ENCODE data around the gene STRA6.

Gene STRA6

DNA sequence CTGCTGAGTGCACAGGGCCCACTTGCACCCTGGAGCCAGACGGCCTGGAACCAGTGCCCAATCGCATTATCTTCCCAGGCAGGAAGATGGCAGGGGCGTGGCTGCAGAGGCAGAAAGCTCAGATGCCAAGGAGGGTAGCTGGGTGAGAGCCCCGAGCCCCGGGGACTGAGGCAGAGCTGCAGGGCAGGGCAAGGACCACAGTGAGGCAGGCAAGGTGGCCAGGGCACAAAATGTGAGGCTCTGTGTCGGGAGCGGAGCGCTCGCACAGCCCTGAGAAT lies 31.9 kb upstream of the STRA6 start:
- no peak for DNase-seq
- ChIA-PET CTCF (interaction anchor here (1.3 kb wide), 1 partner anchor 9 kb away, joined by 3 read pairs; no protein-coding TSS in a partner anchor), POLR2A (no interaction called here)
- Histone ChIP-seq H3K4me1 (ENCODE audit: control extremely low read depth in 1 of 4, control insufficient read depth in 4 of 4, insufficient read depth in 4 of 4, low read length in 3 of 4) (peaks cover 0 to 22% (median 7%) of the 10 kb centered on the region in 4 experiments), H3K4me3 (ENCODE audit: control insufficient read depth in 1 of 7, extremely low read depth in 1 of 7, insufficient read depth in 4 of 7, low read depth in 2 of 7, low read length in 6 of 7) (no peak overlapping the region), H3K9me3 (ENCODE audit: control extremely low read depth in 1 of 5, control insufficient read depth in 4 of 5, insufficient read depth in 2 of 5, low read depth in 1 of 5, low read length in 4 of 5) (no peaks in the 10 kb centered on the region), H3K36me3 (ENCODE audit: control insufficient read depth in 4 of 4, insufficient read depth in 4 of 4, low read length in 3 of 4) (no peaks in the 10 kb centered on the region), H3K27ac (ENCODE audit: insufficient read depth in 1 of 2, low read depth in 1 of 2, low read length in 2 of 2, poor library complexity in 1 of 2, severe bottlenecking in 2 of 2) (no peak overlapping the region), H3K27me3 (replicated peaks in 2 of 5; ENCODE audit: control insufficient read depth in 4 of 5, insufficient read depth in 5 of 5, low read length in 4 of 5) (no peaks in the 10 kb centered on the region)
- 93% methylated on average over 9 of the region's 9 CpGs for WGBS (ENCODE audit: insufficient coverage)

DNA sequence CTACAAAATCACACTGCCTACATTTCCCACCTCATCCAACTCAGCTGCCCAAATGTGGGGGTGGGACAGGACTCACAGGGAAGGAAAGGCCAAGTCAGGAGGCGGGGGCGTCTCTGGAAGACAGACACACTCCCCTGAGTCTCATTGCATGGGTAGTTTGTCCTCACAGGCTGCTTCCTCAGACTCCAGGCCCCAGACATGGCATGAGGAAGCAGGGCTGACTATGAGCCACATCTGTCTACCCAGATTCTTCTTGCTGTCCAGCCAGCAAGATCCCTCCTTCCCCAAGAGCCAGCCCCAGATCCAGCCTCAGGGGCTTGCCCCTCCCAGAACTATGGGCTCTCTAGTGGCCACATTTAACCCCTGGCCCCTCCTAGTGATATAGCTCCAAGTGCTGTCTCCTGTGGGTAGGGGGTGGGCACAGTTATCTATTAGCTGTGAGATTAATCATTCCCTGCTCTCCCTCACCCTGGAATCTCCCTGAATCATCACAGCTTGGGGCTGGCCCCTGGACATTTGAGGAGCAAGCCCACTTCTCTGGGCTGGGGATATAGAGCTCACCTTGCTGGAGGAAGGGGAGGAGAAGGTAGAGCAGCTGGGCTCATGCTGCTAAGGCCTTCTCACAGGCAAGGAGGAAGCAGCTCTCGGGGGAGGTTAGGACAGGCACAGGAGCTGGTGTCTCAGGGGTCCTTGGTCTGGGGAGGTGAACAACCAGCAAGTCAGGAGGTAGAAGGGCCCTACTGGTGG lies 31.4 kb upstream of the STRA6 start:
- CTCF ChIA-PET: interaction anchor here (0.7 to 1.3 kb wide), 3 partner anchors 10 to 88 kb away, joined by 3 read pairs; no protein-coding TSS in a partner anchor
- POLR2A ChIA-PET: no interaction called here
- no peak for DNase-seq
- no peaks in the 10 kb centered on the region for H3K9me3 ChIP-seq (ENCODE audit: control extremely low read depth in 1 of 5, control insufficient read depth in 4 of 5, insufficient read depth in 2 of 5, low read depth in 1 of 5, low read length in 4 of 5)
- no peak overlapping the region for H3K27ac ChIP-seq (ENCODE audit: insufficient read depth in 1 of 2, low read depth in 1 of 2, low read length in 2 of 2, poor library complexity in 1 of 2, severe bottlenecking in 2 of 2)
- WGBS (ENCODE audit: insufficient coverage): 97% methylated on average over 3 of the region's 3 CpGs
- no peak overlapping the region for H3K4me3 ChIP-seq (ENCODE audit: control insufficient read depth in 1 of 7, extremely low read depth in 1 of 7, insufficient read depth in 4 of 7, low read depth in 2 of 7, low read length in 6 of 7)
- H3K4me1 ChIP-seq (ENCODE audit: control extremely low read depth in 1 of 4, control insufficient read depth in 4 of 4, insufficient read depth in 4 of 4, low read length in 3 of 4): peaks cover 0 to 22% (median 6%) of the 10 kb centered on the region in 4 experiments
- no peaks in the 10 kb centered on the region for H3K27me3 ChIP-seq (replicated peaks in 2 of 5; ENCODE audit: control insufficient read depth in 4 of 5, insufficient read depth in 5 of 5, low read length in 4 of 5)
- no peaks in the 10 kb centered on the region for H3K36me3 ChIP-seq (ENCODE audit: control insufficient read depth in 4 of 4, insufficient read depth in 4 of 4, low read length in 3 of 4)

DNA sequence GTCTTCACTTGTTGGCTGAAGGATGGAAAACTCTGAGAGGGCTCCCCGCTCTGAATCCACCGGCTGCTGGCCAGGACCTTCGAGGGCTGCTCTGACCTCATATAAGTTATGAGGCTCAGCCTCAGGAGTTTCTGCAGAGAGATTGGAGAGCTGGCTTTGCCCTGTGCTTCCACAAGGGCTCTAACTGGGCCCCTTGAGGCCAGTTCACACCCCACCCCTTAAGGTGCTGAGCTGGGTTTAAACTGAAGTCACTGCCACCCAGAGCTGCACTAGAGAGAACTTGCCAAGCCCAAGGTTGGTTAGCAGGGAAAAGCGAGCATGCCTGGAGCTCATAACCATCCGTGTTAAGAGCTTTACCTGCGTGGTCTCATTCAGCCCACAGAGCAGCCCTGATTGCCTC lies 30.8 kb upstream of the STRA6 start:
- no peaks in the 10 kb centered on the region for H3K9me3 ChIP-seq (ENCODE audit: control extremely low read depth in 1 of 5, control insufficient read depth in 4 of 5, insufficient read depth in 2 of 5, low read depth in 1 of 5, low read length in 4 of 5)
- H3K27me3 ChIP-seq (replicated peaks in 2 of 5; ENCODE audit: control insufficient read depth in 4 of 5, insufficient read depth in 5 of 5, low read length in 4 of 5): peaks cover 0 to 4% (median 0%) of the 10 kb centered on the region in 5 experiments
- H3K4me1 ChIP-seq (ENCODE audit: control extremely low read depth in 1 of 4, control insufficient read depth in 4 of 4, insufficient read depth in 4 of 4, low read length in 3 of 4): peaks cover 0 to 22% (median 6%) of the 10 kb centered on the region in 4 experiments
- CTCF ChIA-PET: interaction anchor here (1.1 to 1.3 kb wide), 2 partner anchors 11 to 89 kb away, joined by 3 read pairs; no protein-coding TSS in a partner anchor
- H3K27ac ChIP-seq (ENCODE audit: insufficient read depth in 1 of 2, low read depth in 1 of 2, low read length in 2 of 2, poor library complexity in 1 of 2, severe bottlenecking in 2 of 2): no peak overlapping the region
- no peak for DNase-seq
- POLR2A ChIA-PET: no interaction called here
- 97% methylated on average over 6 of the region's 6 CpGs for WGBS (ENCODE audit: insufficient coverage)
- no peaks in the 10 kb centered on the region for H3K36me3 ChIP-seq (ENCODE audit: control insufficient read depth in 4 of 4, insufficient read depth in 4 of 4, low read length in 3 of 4)
- H3K4me3 ChIP-seq (ENCODE audit: control insufficient read depth in 1 of 7, extremely low read depth in 1 of 7, insufficient read depth in 4 of 7, low read depth in 2 of 7, low read length in 6 of 7): no peak overlapping the region

DNA sequence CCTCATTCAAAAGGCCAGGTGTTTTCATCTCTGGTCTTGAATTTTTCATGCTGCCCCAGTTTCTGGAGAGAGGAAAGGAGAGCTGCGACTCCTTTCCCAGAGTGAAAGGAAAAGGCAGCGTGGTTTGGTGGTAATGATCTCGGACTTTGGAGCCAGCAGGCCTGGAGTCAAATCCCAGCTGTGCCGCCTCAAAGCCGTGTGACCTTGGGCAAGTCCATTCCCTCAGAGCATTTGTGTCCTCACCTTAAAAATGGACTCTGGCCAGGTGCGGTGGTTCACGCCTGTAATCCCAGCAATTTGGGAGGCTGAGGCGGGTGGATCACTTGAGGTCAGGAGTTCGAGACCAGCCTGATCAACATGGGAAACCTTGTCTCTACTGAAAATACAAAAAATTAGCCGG lies 28.9 kb upstream of the STRA6 start:
- ChIA-PET CTCF (no interaction called here), POLR2A (no interaction called here)
- WGBS (ENCODE audit: insufficient coverage): 95% methylated on average over 6 of the region's 10 CpGs
- peaks cover 0 to 21% (median 6%) of the 10 kb centered on the region in 4 experiments for H3K4me1 ChIP-seq (ENCODE audit: control extremely low read depth in 1 of 4, control insufficient read depth in 4 of 4, insufficient read depth in 4 of 4, low read length in 3 of 4)
- no peak overlapping the region for H3K4me3 ChIP-seq (ENCODE audit: control insufficient read depth in 1 of 7, extremely low read depth in 1 of 7, insufficient read depth in 4 of 7, low read depth in 2 of 7, low read length in 6 of 7)
- H3K27ac ChIP-seq (ENCODE audit: insufficient read depth in 1 of 2, low read depth in 1 of 2, low read length in 2 of 2, poor library complexity in 1 of 2, severe bottlenecking in 2 of 2): no peak overlapping the region
- no peaks in the 10 kb centered on the region for H3K9me3 ChIP-seq (ENCODE audit: control extremely low read depth in 1 of 5, control insufficient read depth in 4 of 5, insufficient read depth in 2 of 5, low read depth in 1 of 5, low read length in 4 of 5)
- DNase-seq: no peak
- H3K27me3 ChIP-seq (replicated peaks in 2 of 5; ENCODE audit: control insufficient read depth in 4 of 5, insufficient read depth in 5 of 5, low read length in 4 of 5): peaks cover 0 to 7% (median 0%) of the 10 kb centered on the region in 5 experiments
- no peaks in the 10 kb centered on the region for H3K36me3 ChIP-seq (ENCODE audit: control insufficient read depth in 4 of 4, insufficient read depth in 4 of 4, low read length in 3 of 4)

DNA sequence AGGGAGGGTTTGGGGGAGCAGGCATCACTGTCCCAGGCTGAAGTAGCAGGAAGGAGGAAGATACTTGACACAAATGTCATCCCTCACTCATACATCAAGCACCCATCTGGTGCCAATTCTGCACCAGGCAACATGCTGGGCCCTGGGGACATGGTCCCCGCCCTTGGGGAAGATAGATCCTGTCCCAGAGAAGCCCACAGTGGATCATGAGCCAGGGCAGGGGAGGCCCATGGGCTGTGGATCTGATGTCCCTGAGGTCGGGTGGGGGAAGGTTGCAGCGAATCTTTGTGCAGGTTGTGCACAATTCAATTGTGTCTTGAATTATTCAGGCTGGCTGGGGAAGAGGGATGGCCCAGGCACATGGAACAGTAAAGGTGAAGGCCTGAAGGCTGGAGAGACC lies 27.1 kb upstream of the STRA6 start:
- no peak overlapping the region for H3K27ac ChIP-seq (ENCODE audit: insufficient read depth in 1 of 2, low read depth in 1 of 2, low read length in 2 of 2, poor library complexity in 1 of 2, severe bottlenecking in 2 of 2)
- H3K4me3 ChIP-seq (ENCODE audit: control insufficient read depth in 1 of 7, extremely low read depth in 1 of 7, insufficient read depth in 4 of 7, low read depth in 2 of 7, low read length in 6 of 7): no peak overlapping the region
- WGBS (ENCODE audit: insufficient coverage): 100% methylated on average over 3 of the region's 3 CpGs
- no peak for DNase-seq
- H3K36me3 ChIP-seq (ENCODE audit: control insufficient read depth in 4 of 4, insufficient read depth in 4 of 4, low read length in 3 of 4): no peaks in the 10 kb centered on the region
- peaks cover 0 to 7% (median 0%) of the 10 kb centered on the region in 5 experiments for H3K27me3 ChIP-seq (replicated peaks in 2 of 5; ENCODE audit: control insufficient read depth in 4 of 5, insufficient read depth in 5 of 5, low read length in 4 of 5)
- peaks cover 0 to 6% (median 0%) of the 10 kb centered on the region in 4 experiments for H3K4me1 ChIP-seq (ENCODE audit: control extremely low read depth in 1 of 4, control insufficient read depth in 4 of 4, insufficient read depth in 4 of 4, low read length in 3 of 4)
- CTCF ChIA-PET: no interaction called here
- H3K9me3 ChIP-seq (ENCODE audit: control extremely low read depth in 1 of 5, control insufficient read depth in 4 of 5, insufficient read depth in 2 of 5, low read depth in 1 of 5, low read length in 4 of 5): no peaks in the 10 kb centered on the region
- POLR2A ChIA-PET: no interaction called here

DNA sequence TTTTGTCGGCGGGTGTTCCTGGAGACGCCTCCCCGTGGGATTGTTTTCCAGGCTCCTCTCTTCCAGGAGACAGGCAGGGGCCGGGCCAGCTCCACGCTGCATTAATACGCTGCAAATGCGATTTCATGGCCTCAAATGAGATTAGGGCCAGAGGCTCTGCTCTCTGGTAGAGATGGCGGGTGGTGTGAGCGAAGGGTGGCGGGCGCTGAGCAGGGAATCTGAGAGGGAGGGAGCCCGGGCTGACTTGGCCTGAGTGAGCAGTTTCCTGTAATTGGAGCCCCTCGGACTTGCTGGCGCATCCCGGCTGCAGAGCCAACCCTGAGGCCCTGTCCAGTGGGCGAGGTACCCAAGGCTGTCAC lies 26.1 kb upstream of the STRA6 start:
- DNase-seq: no peak
- ChIA-PET POLR2A (no interaction called here), CTCF (interaction anchor here (1.0 kb wide), 1 partner anchor 9 kb away, joined by 3 read pairs; no protein-coding TSS in a partner anchor)
- Histone ChIP-seq H3K27ac (ENCODE audit: insufficient read depth in 1 of 2, low read depth in 1 of 2, low read length in 2 of 2, poor library complexity in 1 of 2, severe bottlenecking in 2 of 2) (no peak overlapping the region), H3K4me1 (ENCODE audit: control extremely low read depth in 1 of 4, control insufficient read depth in 4 of 4, insufficient read depth in 4 of 4, low read length in 3 of 4) (no peaks in the 10 kb centered on the region), H3K4me3 (ENCODE audit: control insufficient read depth in 1 of 7, extremely low read depth in 1 of 7, insufficient read depth in 4 of 7, low read depth in 2 of 7, low read length in 6 of 7) (no peak overlapping the region), H3K9me3 (ENCODE audit: control extremely low read depth in 1 of 5, control insufficient read depth in 4 of 5, insufficient read depth in 2 of 5, low read depth in 1 of 5, low read length in 4 of 5) (no peaks in the 10 kb centered on the region), H3K27me3 (replicated peaks in 2 of 5; ENCODE audit: control insufficient read depth in 4 of 5, insufficient read depth in 5 of 5, low read length in 4 of 5) (peaks cover 0 to 13% (median 4%) of the 10 kb centered on the region in 5 experiments), H3K36me3 (ENCODE audit: control insufficient read depth in 4 of 4, insufficient read depth in 4 of 4, low read length in 3 of 4) (no peaks in the 10 kb centered on the region)
- WGBS (ENCODE audit: insufficient coverage): 85% methylated on average over 12 of the region's 17 CpGs

DNA sequence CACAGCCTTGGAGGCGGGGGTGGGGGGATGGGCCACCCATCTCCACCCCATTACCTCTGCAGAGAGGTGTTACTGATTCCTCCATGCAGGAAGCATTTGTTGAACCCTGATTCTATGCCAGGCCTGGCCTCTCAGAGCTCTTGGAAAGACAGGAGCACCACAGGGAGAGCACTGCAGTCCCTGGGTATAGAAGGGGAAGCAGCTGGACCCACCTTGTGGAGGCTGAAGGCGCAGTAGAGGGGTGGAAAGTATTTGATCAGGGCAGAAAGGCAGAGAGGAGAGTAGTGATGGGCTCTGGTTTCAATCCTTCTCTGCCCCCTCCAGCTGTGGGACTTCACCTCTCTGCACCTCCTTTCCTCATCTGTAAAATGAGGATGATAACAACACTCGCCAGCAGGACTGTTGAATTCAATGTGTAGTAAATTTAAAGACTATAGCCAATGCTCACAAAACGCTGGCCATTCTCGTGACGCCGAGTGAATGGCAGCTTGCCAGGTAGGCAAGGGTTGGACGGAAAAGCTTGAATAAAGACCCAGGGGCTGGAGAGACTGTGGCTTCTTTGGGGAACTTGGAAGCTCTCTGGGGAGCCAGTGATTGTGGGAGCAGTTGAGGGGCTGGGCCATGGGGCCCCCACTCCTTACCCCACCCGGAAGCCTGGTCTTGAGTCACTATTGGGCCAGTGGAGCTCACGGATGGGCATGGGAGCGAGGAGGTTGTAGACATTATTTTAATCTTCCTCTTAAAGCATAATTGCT lies 25.6 kb upstream of the STRA6 start:
- no peaks in the 10 kb centered on the region for H3K36me3 ChIP-seq (ENCODE audit: control insufficient read depth in 4 of 4, insufficient read depth in 4 of 4, low read length in 3 of 4)
- no peak overlapping the region for H3K27ac ChIP-seq (ENCODE audit: insufficient read depth in 1 of 2, low read depth in 1 of 2, low read length in 2 of 2, poor library complexity in 1 of 2, severe bottlenecking in 2 of 2)
- H3K27me3 ChIP-seq (replicated peaks in 2 of 5; ENCODE audit: control insufficient read depth in 4 of 5, insufficient read depth in 5 of 5, low read length in 4 of 5): peaks cover 0 to 18% (median 10%) of the 10 kb centered on the region in 5 experiments
- no peaks in the 10 kb centered on the region for H3K9me3 ChIP-seq (ENCODE audit: control extremely low read depth in 1 of 5, control insufficient read depth in 4 of 5, insufficient read depth in 2 of 5, low read depth in 1 of 5, low read length in 4 of 5)
- WGBS (ENCODE audit: insufficient coverage): 68% methylated on average over 8 of the region's 11 CpGs
- ChIA-PET CTCF (interaction anchor here (1.0 kb wide), 1 partner anchor 8 kb away, joined by 3 read pairs; no protein-coding TSS in a partner anchor), POLR2A (interaction anchor here (0.6 kb wide), 1 partner anchor 254 kb away, joined by 3 read pairs; no protein-coding TSS in a partner anchor)
- no peak for DNase-seq
- H3K4me3 ChIP-seq (ENCODE audit: control insufficient read depth in 1 of 7, extremely low read depth in 1 of 7, insufficient read depth in 4 of 7, low read depth in 2 of 7, low read length in 6 of 7): no peak overlapping the region
- no peaks in the 10 kb centered on the region for H3K4me1 ChIP-seq (ENCODE audit: control extremely low read depth in 1 of 4, control insufficient read depth in 4 of 4, insufficient read depth in 4 of 4, low read length in 3 of 4)

Data from common myeloid progenitor, CD34-positive (primary cell).